ENCODE data around the gene MYLK2.

MYLK2 gene

DNA sequence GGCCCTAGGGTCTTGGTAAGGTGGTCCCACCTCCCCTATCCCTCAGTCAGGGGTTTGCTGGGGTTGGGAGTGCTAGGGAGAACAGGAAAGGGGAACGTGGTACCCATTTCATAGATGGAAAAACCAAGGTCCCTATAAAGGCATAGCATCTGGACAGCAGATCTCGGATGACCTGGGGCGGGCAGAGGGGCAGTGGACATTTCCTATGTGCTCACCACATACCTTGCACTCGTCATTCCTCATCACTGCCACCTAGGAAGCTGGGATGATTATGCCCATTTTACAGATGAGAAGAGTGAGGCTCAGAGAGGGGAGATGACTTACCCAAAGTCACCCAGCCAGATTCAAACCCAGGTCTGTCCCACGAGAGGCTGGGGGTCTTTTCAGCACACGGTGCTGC lies 12.1 kb downstream of the MYLK2 start:
- no peak overlapping the region for H3K27ac ChIP-seq
- ChIA-PET POLR2A (ENCODE audit: low non-redundant PET) (no interaction called here), CTCF (interaction anchor here (0.5 to 1.4 kb wide), 5 partner anchors 9 to 1078 kb away, joined by 3 to 7 read pairs (median 4); no protein-coding TSS in a partner anchor)
- no peak for DNase-seq (ENCODE audit: low spot score)
- TF ChIP-seq, protein P1, sequence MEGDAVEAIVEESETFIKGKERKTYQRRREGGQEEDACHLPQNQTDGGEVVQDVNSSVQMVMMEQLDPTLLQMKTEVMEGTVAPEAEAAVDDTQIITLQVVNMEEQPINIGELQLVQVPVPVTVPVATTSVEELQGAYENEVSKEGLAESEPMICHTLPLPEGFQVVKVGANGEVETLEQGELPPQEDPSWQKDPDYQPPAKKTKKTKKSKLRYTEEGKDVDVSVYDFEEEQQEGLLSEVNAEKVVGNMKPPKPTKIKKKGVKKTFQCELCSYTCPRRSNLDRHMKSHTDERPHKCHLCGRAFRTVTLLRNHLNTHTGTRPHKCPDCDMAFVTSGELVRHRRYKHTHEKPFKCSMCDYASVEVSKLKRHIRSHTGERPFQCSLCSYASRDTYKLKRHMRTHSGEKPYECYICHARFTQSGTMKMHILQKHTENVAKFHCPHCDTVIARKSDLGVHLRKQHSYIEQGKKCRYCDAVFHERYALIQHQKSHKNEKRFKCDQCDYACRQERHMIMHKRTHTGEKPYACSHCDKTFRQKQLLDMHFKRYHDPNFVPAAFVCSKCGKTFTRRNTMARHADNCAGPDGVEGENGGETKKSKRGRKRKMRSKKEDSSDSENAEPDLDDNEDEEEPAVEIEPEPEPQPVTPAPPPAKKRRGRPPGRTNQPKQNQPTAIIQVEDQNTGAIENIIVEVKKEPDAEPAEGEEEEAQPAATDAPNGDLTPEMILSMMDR (conservative IDR thresholded peaks at IDR 0.05; ENCODE audit: low read depth): no peak

DNA sequence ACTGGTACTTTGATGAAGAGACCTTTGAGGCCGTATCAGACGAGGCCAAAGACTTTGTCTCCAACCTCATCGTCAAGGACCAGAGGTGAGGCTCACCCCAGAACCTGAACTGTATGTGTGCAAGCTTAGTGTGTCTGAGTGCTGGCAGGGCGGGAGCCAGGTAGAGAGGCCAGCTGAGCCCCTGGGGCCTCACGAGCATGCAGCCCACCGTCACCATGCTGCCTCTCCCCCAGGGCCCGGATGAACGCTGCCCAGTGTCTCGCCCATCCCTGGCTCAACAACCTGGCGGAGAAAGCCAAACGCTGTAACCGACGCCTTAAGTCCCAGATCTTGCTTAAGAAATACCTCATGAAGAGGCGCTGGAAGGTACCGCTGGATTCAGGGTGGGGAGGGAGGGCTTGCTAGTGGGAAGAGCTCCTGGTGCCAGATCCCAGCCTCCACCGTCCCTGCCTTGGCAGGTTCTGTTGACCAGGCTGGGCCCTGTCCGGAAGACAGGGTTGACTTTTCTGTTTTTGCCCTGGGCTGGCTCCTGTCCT lies 12.7 kb downstream of the MYLK2 start:
- TF ChIP-seq, protein P1 (conservative IDR thresholded peaks at IDR 0.05; ENCODE audit: low read depth): no peak
- POLR2A ChIA-PET (ENCODE audit: low non-redundant PET): no interaction called here
- no peak for DNase-seq (ENCODE audit: low spot score)
- H3K27ac ChIP-seq: no peak overlapping the region
- CTCF ChIA-PET: interaction anchor here (0.5 to 1.8 kb wide), 6 partner anchors 9 to 1078 kb away, joined by 4 to 12 read pairs (median 5); no protein-coding TSS in a partner anchor

DNA sequence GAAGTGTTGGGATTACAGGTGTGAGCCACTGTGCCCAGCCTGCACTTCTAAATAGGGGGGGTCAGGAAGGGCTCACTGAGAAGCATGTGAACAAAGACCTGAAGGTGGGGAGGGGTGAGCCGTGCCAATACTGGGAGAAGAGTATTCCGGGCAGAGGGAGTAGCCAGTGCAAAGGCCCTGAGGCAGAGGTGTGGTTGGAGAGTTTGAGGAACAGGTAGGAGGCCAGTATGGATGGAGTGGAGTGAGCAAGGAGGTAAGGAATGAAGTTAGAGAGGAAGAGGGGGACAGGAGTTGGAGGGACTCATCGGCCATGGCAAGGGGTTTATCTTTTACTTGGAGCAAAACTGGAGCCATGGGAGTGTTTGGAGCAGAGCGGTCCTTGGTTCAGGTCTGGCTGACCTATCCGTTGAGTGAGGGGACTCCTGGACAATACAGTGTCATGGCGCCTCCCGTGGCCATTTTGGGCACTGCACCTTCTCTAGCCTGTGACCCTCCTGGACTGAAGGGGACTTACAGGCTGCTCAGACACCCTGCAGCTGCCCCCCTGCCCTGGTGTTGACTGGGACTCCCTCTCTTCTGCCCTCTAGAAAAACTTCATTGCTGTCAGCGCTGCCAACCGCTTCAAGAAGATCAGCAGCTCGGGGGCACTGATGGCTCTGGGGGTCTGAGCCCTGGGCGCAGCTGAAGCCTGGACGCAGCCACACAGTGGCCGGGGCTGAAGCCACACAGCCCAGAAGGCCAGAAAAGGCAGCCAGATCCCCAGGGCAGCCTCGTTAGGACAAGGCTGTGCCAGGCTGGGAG lies 14.2 kb downstream of the MYLK2 start:
- DNase-seq (ENCODE audit: low spot score): peak; percentile 74
- TF ChIP-seq, protein P1 (conservative IDR thresholded peaks at IDR 0.05; ENCODE audit: low read depth): peak; percentile 88
- POLR2A ChIA-PET (ENCODE audit: low non-redundant PET): interaction anchor here (1.0 kb wide), 1 partner anchor 119 kb away, joined by 3 read pairs; no protein-coding TSS in a partner anchor
- H3K27ac ChIP-seq: no peak overlapping the region
- CTCF ChIA-PET: interaction anchor here (0.6 to 5.7 kb wide), 9 partner anchors 10 to 198 kb away, joined by 3 to 51 read pairs (median 4); partner anchors contain the start of gene FOXS1

DNA sequence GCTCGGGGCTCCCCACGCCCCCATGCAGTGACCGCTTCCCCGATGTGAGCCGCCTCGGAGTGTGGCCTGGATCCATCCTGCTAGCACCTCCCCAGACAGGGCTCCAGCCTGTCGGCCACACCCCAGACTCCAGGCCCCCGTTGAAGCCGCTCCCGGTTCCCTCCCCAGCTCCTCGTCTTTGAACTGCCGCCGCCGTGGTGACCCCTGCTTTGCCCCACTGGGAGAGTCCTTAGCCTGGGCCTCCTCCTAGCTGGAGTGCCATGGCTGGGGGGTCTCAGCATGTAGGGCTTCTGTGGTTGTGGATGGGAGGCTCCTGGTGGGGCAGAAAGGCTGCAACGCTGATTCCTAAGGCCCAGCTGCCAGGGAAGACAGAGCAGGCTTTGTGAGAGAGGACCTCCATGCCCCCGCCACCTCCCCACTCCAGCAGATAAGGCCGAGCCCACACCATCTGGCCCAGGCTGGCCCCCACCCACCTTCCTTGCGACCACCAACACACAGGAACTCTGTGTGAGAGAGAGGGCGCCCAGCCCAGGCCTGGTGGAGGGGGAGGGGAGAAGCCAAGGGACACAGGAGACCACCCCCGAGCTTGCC lies 14.9 kb downstream of the MYLK2 start:
- TF ChIP-seq, protein P1 (conservative IDR thresholded peaks at IDR 0.05; ENCODE audit: low read depth): no peak
- ChIA-PET CTCF (interaction anchor here (0.6 to 5.7 kb wide), 11 partner anchors 11 to 312 kb away, joined by 3 to 51 read pairs (median 4); partner anchors contain the start of gene FOXS1), POLR2A (ENCODE audit: low non-redundant PET) (interaction anchor here (1.0 kb wide), 1 partner anchor 118 kb away, joined by 3 read pairs; no protein-coding TSS in a partner anchor)
- H3K27ac ChIP-seq: no peak overlapping the region
- DNase-seq (ENCODE audit: low spot score): no peak

DNA sequence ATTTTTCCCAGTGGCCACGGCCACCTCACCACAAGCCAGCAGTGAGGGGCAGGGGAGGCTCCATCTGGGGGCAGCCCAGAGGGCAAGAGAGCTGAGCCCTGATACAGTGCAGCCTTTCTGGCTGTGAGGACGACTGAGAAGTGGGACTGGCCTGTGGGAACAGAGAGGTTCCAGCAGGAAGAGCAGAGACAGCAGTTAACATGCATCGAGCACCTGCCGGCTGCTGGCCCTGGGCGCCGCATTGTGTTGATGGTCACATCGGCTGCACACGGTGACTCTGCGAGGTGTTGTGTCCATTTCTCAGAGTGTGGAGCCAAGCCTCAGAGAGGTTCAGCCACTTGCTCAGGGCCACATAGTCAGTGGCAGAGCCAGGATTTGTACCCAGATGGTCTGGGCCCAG lies 16.4 kb downstream of the MYLK2 start:
- H3K27ac ChIP-seq: peak overlapping the region; percentile 44
- DNase-seq (ENCODE audit: low spot score): no peak
- CTCF ChIA-PET: interaction anchor here (0.7 to 5.7 kb wide), 6 partner anchors 11 to 267 kb away, joined by 3 to 51 read pairs (median 12); no protein-coding TSS in a partner anchor
- TF ChIP-seq, protein P1 (conservative IDR thresholded peaks at IDR 0.05; ENCODE audit: low read depth): no peak
- POLR2A ChIA-PET (ENCODE audit: low non-redundant PET): no interaction called here
